Caco-2 (cell line): ENCODE results near the gene LYPD5. TPM values are rescaled to one million over a fixed set of nuclear protein-coding genes. Genes with fewer than 3 reads are reported as not detected.

Experiments used
- BruUV-seq: library from RNA; stranded (reverse); fragments of 400-500 nt; replicated peaks from 2 replicates; lab custom pipeline; 2021; lab: Mats Ljungman, UMichigan
- CTCF ChIA-PET: fragments of 300-600 bp; sonication (Branson Sonifier 250); formaldehyde crosslinking; loops from one replicate; lab custom pipeline; 2022; ENCODE audit warnings: antibody characterized with exemption; lab: Charles Lee
- POLR2A ChIA-PET: fragments of 300-600 bp; sonication (Branson Sonifier 250); formaldehyde crosslinking; loops from one replicate; lab custom pipeline; 2022; ENCODE audit warnings: antibody characterized with exemption; lab: Charles Lee
- DNase-seq, 2 experiments: peaks; one replicate each; pipeline versions ENCODE4 v3.0.0 to v3.0.0-alpha.2; 2020 to 2022
- H3K27me3 ChIP-seq: replicated peaks from 2 replicates; pipeline ENCODE4 v1.6.0; 2011; ENCODE audit warnings: low read length; ENCODE audit not compliant: control insufficient read depth, insufficient read depth
- H3K36me3 ChIP-seq: 2 replicates; pipeline ENCODE4 v1.5.1; 2011; ENCODE audit warnings: low read length; ENCODE audit not compliant: control insufficient read depth, insufficient read depth
- H3K4me1 ChIP-seq: fragments of 250-450 bp; sonication (Bioruptor Pico); 2 replicates; pipeline ENCODE4 v1.5.1; 2020; ENCODE audit warnings: mild to moderate bottlenecking
- H3K4me3 ChIP-seq: 2 replicates; pipeline ENCODE4 v1.5.1; 2011; ENCODE audit warnings: low read depth, mild to moderate bottlenecking, control low read depth, low read length
- H3K9me3 ChIP-seq: fragments of 250-450 bp; sonication (Bioruptor Pico); 2 replicates; pipeline ENCODE4 v1.5.1; 2020; ENCODE audit warnings: mild to moderate bottlenecking, moderate library complexity
- H3K27ac Mint-ChIP-seq: one replicate; pipeline ENCODE4 v1.8.0; 2022; ENCODE audit warnings: mixed read lengths; ENCODE audit not compliant: unreplicated experiment
- H3K27me3 Mint-ChIP-seq: one replicate; pipeline ENCODE4 v1.8.0; 2022; ENCODE audit warnings: mixed read lengths; ENCODE audit not compliant: insufficient read depth, unreplicated experiment
- H3K36me3 Mint-ChIP-seq: one replicate; pipeline ENCODE4 v1.8.0; 2022; ENCODE audit warnings: mild to moderate bottlenecking, mixed read lengths; ENCODE audit not compliant: insufficient read depth, unreplicated experiment
- H3K4me1 Mint-ChIP-seq: one replicate; pipeline ENCODE4 v1.8.0; 2022; ENCODE audit warnings: low read depth, mixed read lengths; ENCODE audit not compliant: unreplicated experiment
- H3K4me3 Mint-ChIP-seq: one replicate; pipeline ENCODE4 v1.8.0; 2022; ENCODE audit warnings: mild to moderate bottlenecking, moderate library complexity, mixed read lengths; ENCODE audit not compliant: unreplicated experiment
- H3K9me3 Mint-ChIP-seq: one replicate; pipeline ENCODE4 v1.8.0; 2022; ENCODE audit warnings: mixed read lengths; ENCODE audit not compliant: unreplicated experiment
- intact Hi-C: fragments of 100-400 bp; cut with micrococcal nuclease; formaldehyde crosslinking; loops from one replicate; pipeline ENCODE4 v1.10.0; 2022; ENCODE audit not compliant: unreplicated experiment
- total RNA-seq: library from RNA; stranded (reverse); gene quantifications from 2 replicates; pipeline ENCODE4 v1.2.3, GENCODE V29; 2022
- TF ChIP-seq, protein P1 (sequence below), 2 experiments: fragments of 200-600 bp in 1 of 2; IDR thresholded peaks; 1 replicate in 1 of 2; 2 replicates in 1 of 2; pipeline versions ENCODE4 v1.5.1 to v1.8.0; 2011 to 2022; ENCODE audit warnings: antibody characterized with exemption in 1 of 2, control low read depth in 1 of 2, inconsistent platforms in 1 of 2, low read depth in 1 of 2, low read length in 1 of 2, mild to moderate bottlenecking in 1 of 2, moderate library complexity in 1 of 2; ENCODE audit not compliant: insufficient read depth in 1 of 2, severe bottlenecking in 1 of 2, unreplicated experiment in 1 of 2

The LYPD5 gene
- total RNA-seq, 1 experiment from 2014 or later = 0.95 TPM

DNA sequence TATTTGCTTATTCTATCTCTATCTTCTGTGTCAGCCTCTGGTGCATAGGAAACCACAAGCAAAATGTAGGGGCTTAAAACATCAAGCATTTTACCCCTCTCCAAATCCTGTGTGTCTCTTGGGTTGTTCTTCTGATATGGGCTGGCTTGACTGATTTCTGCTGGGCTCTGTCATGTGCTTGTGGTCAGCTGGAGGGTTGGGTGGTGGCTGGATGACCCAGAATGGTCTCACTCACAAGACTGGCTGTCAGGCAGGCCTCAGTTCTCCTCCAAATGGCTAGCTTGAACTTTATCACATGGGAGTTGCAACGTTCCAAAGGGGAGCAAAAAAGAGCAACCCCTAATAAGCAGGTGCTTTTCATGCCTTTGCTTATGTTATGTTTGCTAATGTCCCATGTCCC, 9.6 kb upstream of the LYPD5 start:
- Mint-ChIP-seq H3K4me3 (no peak overlapping the region), H3K4me1 (no peaks in the 10 kb centered on the region), H3K9me3 (no peaks in the 10 kb centered on the region), H3K27me3 (peaks cover 3% of the 10 kb centered on the region), H3K27ac (no peak overlapping the region), H3K36me3 (no peaks in the 10 kb centered on the region)
- ChIA-PET POLR2A (no interaction called here), CTCF (no interaction called here)
- TF ChIP-seq, protein P1, sequence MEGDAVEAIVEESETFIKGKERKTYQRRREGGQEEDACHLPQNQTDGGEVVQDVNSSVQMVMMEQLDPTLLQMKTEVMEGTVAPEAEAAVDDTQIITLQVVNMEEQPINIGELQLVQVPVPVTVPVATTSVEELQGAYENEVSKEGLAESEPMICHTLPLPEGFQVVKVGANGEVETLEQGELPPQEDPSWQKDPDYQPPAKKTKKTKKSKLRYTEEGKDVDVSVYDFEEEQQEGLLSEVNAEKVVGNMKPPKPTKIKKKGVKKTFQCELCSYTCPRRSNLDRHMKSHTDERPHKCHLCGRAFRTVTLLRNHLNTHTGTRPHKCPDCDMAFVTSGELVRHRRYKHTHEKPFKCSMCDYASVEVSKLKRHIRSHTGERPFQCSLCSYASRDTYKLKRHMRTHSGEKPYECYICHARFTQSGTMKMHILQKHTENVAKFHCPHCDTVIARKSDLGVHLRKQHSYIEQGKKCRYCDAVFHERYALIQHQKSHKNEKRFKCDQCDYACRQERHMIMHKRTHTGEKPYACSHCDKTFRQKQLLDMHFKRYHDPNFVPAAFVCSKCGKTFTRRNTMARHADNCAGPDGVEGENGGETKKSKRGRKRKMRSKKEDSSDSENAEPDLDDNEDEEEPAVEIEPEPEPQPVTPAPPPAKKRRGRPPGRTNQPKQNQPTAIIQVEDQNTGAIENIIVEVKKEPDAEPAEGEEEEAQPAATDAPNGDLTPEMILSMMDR (IDR thresholded peaks at IDR 0.05; ENCODE audit: insufficient read depth in 1 of 2, low read depth in 1 of 2, low read length in 1 of 2, severe bottlenecking in 1 of 2, unreplicated experiment in 1 of 2) = no peak
- H3K27me3 ChIP-seq = no peaks in the 10 kb centered on the region
- no peaks in the 10 kb centered on the region for H3K36me3 ChIP-seq
- BruUV-seq = no TSS peak
- intact Hi-C loops = no loop called here
- no peaks in the 10 kb centered on the region for H3K4me1 ChIP-seq
- DNase-seq = no peak
- no peak overlapping the region for H3K4me3 ChIP-seq
- H3K9me3 ChIP-seq = 0 out of 2 replicates have a peak, but pooled peaks cover 5% of the 10 kb centered on the region

DNA sequence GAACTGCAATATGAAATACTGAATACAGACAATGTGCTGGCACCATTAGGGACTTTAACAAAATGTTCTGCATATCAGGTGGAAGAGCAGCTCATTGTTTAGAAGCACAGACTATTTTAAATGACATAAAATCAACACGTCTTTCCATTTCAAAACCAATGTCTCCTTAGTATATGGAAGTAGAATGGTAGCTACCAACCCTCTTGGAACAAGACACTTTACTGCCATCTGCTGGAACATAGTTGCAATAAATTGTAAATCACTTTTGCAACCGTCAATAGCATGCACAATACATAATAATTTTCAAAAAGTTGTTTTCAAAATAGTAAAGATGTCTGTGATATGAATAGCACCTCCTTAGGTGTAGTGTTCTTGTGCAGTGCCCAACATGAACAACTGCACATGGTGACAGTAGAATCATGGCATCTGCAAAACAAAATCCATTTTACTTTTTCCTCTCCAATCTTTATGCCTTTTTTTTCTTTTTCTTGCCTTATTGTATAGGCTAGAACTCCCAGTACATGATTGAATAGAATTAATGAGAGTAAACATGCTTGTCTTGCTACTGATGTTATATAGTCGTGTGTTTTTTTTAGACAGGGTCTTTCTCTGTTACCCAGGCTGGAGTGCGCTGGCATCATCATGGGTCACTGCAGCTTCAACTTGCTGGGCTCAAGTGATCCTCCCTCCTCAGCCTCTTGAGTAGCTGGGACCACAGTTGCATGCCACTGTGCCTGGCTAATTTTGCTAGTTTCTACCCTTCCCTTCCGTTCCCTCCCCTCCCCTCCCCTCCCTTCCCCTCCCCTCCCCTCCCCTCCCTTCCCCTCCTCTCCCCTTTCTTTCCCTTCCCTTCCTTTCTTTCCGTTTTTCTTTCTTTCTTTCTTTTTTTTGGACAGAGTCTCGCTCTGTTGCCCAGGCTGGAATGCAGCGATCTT, 7.8 kb upstream of the LYPD5 start:
- ChIA-PET POLR2A (no interaction called here), CTCF (interaction anchor here (0.6 to 1.1 kb wide), 7 partner anchors 10 to 141 kb away, joined by 3 to 21 read pairs (median 4); partner anchors contain the start of gene ZNF283)
- intact Hi-C loops = loop anchor here (1.0 kb wide), 1 partner anchor 65 kb away; no protein-coding TSS in a partner anchor
- H3K27me3 Mint-ChIP-seq = peaks cover 7% of the 10 kb centered on the region
- H3K9me3 Mint-ChIP-seq = no peaks in the 10 kb centered on the region
- no peaks in the 10 kb centered on the region for H3K36me3 Mint-ChIP-seq
- no peaks in the 10 kb centered on the region for H3K4me1 Mint-ChIP-seq
- Histone ChIP-seq H3K4me3 (no peak overlapping the region), H3K27me3 (no peaks in the 10 kb centered on the region), H3K36me3 (no peaks in the 10 kb centered on the region), H3K9me3 (0 out of 2 replicates have a peak, but pooled peaks cover 5% of the 10 kb centered on the region), H3K4me1 (no peaks in the 10 kb centered on the region)
- no peak overlapping the region for H3K4me3 Mint-ChIP-seq
- no TSS peak for BruUV-seq
- TF ChIP-seq, protein P1 (IDR thresholded peaks at IDR 0.05; ENCODE audit: insufficient read depth in 1 of 2, low read depth in 1 of 2, low read length in 1 of 2, severe bottlenecking in 1 of 2, unreplicated experiment in 1 of 2) = peak; percentile 34 to 46
- DNase-seq = peak in 1 of 2 experiments; percentile 33
- H3K27ac Mint-ChIP-seq = no peak overlapping the region

DNA sequence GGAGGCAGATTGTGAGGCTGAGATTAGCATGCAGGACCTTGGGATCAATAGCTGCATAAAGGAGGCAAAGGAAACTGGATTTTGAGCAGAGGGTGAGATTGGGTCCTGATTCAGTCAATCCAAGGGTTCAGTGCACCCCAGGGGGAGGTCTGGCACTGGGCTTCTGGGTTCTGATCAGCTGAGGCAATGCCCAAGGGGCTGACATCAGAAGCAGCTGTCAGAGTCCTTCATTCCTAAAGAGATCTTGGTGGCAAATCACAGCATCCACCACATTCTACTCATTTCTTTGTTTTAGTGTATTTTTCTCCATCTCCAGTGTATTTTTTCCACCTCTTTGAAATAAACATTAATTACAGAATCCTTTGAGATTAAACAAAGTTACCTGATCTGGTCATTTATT, 5.4 kb upstream of the LYPD5 start:
- H3K27ac Mint-ChIP-seq = no peak overlapping the region
- H3K9me3 Mint-ChIP-seq = no peaks in the 10 kb centered on the region
- BruUV-seq = no TSS peak
- no peaks in the 10 kb centered on the region for H3K36me3 Mint-ChIP-seq
- H3K27me3 Mint-ChIP-seq = peaks cover 11% of the 10 kb centered on the region
- Histone ChIP-seq H3K4me1 (no peaks in the 10 kb centered on the region), H3K4me3 (no peak overlapping the region), H3K9me3 (no peaks in the 10 kb centered on the region), H3K36me3 (no peaks in the 10 kb centered on the region), H3K27me3 (no peaks in the 10 kb centered on the region)
- CTCF ChIA-PET = no interaction called here
- no peak overlapping the region for H3K4me3 Mint-ChIP-seq
- no peak for DNase-seq
- no peaks in the 10 kb centered on the region for H3K4me1 Mint-ChIP-seq
- POLR2A ChIA-PET = no interaction called here
- TF ChIP-seq, protein P1 (IDR thresholded peaks at IDR 0.05; ENCODE audit: insufficient read depth in 1 of 2, low read depth in 1 of 2, low read length in 1 of 2, severe bottlenecking in 1 of 2, unreplicated experiment in 1 of 2) = no peak
- intact Hi-C loops = no loop called here
